ENCODE measurements around the gene GPATCH2L.

- TF ChIP-seq EZH2 (IDR thresholded peaks at IDR 0.05; ENCODE audit: insufficient read depth, poor library complexity, severe bottlenecking) = no peak
- no peak for TF ChIP-seq EZH2phosphoT487 (IDR thresholded peaks at IDR 0.05; ENCODE audit: insufficient read depth, low read depth)
Measured at GRCh38 chr14:76136476-76137110, 15.1 kb upstream of the GPATCH2L start.

All from GM23248 (cell line).